Activated CD4-positive, alpha-beta T cell treated with anti-CD3 and anti-CD28 coated beads, Interleukin-2, Interleukin-6, amounts not matched to agents 100 ng/mL and 50 ng/mL, durations not matched to agents 16 hours and 8 hours (primary cell): ENCODE data around the gene KCNK1.
A peak's percentile ranks its signal among the peaks of the same experiment; 100 is the strongest.
"Not testable (repeated sequence)": the region's sequence is repeated elsewhere in the genome, so short reads cannot be mapped to it uniquely, and the experiment has no call there.

Experiments used
- DNase-seq: peaks from one replicate; pipeline ENCODE4 v3.0.0-alpha.2; 2020

KCNK1 gene

DNA sequence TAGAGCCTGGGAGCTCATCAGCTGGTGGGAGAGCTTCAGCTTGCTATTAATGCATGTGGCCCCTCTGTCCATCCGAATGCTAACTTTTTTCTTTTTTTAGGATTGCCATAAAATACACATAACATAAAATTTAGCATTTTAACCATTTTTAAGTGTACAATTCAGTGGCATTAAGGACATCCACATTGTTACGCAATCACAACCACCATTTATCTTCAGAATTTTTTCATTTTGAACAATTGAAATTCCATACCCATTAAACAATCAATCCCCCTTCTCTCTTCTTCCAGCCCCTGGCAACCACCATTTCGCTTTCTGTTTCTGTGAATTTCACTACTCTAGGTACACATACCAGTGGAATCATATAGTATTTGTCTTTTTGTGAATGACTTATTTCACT is 4.9 kb upstream of the KCNK1 start:
- no peak for DNase-seq

DNA sequence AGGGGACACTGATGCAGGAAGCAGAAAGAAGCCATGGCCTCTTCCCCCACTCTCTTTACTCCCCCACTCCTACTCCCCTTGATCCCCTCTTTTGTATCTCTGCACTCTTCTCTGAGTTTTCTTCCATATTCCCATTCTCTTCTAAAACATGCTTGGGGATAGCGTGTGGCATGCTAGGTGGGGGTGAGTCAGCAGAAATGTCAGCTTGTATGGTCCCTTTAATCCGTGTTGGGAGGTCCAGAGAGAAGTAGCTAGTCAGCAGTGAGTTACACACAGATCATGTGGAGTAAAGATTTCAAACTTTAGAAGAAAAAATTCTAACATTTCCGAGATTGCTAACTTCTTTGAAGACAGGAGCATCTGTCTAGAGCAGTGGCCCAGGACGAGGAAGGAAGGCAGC is 4.0 kb upstream of the KCNK1 start:
- no peak for DNase-seq

DNA sequence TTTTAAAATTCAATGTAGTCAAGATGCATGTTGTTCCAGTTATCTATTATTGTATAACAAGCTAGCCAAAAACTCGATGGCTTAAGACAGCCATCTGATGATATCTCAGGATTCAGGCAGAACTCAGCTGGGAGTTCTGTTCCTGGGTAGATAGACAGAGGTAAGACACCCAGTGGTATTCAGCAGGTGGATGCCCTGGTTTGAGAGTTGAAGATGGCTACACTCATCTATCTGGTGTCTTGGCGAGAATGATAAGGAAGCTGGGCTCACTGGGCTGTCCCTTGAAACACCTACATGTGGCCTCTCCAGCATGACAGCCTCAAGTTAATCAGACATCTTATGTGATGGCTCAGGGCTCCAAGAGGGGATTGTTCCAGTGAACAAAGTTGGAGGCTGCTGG is 3.3 kb upstream of the KCNK1 start:
- no peak for DNase-seq

DNA sequence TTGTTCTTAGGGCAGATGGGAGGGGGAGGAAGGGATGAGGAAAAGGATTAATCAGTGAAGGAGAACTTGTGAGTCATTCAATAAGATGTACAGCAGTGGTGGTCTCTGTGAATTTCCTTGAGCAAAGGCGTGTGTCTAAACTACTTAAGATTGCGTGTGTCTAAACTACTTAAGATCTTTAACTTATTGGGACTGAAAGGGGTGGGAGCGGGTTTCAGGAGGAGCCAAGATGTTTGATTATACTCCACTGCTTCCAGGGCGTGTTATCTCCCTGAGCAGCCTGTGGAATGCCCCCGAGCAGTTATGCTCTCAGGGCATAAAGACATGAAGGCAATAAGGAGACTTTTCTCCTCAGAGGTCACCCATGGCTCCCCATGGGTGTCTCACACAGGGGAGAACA is 2.5 kb upstream of the KCNK1 start:
- not testable (repeated sequence) for DNase-seq

DNA sequence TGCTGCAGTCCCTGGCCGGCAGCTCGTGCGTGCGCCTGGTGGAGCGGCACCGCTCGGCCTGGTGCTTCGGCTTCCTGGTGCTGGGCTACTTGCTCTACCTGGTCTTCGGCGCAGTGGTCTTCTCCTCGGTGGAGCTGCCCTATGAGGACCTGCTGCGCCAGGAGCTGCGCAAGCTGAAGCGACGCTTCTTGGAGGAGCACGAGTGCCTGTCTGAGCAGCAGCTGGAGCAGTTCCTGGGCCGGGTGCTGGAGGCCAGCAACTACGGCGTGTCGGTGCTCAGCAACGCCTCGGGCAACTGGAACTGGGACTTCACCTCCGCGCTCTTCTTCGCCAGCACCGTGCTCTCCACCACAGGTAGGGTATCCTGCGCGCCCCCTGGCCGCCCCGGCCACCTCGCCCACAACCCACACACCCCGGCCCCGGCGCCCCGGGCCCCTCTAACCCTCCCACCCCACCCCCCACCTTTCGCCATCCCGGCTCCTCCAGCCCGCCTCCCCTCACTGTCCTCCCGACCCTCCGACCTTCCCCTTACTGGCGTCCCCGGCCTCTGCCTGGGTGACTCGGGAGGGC is 352 bp downstream of the KCNK1 start:
- DNase-seq, result peak; percentile 37

DNA sequence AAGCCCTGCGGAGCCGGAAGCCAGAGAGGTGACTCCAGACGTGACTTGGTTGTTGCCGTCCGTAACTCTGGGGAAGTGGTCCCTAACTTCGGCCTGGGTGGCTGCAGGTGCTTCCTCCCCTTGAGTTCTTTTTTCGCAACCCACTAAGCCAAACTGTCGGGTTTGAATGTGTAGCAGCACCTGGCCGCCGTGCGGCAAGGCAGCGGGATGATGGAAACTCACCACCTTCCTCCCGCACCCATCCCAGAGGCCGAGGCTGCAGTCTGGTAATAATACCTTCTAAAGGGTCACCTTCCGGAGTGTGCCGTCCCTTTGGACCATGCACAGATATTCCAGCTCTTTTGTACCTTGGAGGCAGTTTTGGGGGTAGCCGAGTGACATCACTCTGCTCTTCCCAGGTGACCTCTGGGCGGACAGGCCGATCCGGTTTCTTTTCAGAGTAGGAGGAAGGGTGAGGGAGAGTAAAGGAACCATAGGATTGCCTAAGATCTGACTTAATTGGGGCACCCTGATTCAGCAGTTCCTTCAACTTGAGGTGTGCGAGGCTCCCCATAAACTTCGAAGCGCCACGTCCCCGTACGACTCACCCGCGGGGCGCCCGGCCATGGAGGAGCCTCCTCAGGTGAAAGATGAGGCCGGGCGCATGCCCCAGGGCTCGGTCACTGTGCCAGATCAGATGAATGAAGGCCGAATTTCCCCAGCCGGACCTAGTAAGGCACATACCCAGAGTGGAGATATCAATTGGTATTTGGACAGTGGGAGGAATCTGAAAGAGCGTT is 1.0 kb downstream of the KCNK1 start:
- DNase-seq, result peak; percentile 27

DNA sequence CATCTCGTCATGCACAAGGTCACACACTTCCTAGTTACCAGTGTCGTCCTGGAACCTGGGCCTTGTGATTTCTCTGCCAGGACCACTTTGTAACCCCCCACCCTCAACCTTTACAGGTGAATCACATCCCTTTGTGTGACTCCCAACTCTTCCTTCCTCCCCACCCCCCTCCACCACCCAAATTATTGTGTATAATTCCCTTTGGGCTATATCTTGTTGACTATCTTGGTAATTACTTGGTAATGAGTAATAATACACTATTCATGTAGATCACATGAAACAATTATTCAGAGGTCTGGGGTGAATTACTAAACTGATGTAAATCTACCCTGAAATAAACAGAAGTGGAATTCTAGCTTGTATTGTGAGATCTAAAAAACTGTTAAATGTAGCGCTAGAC is 1.7 kb downstream of the KCNK1 start:
- DNase-seq, result no peak

DNA sequence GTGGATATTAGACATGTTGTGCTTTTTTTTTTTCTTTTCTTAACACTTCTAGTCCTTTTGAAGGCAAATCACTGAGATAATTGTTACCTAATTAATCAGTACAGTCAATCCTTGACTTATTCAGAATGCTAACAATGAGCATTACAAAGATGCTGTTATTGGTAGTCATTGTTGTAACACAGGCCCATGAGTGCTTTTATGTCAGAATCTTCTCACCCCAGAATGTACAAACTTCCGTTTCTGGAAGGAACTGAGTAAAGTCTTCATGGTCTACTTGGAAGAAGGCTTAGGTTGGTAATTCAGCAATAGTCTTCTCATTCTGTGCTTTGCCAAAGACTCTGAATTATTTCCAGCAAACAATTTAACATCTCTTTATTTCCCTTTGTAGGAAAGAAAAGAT is 3.1 kb downstream of the KCNK1 start:
- DNase-seq, result no peak

DNA sequence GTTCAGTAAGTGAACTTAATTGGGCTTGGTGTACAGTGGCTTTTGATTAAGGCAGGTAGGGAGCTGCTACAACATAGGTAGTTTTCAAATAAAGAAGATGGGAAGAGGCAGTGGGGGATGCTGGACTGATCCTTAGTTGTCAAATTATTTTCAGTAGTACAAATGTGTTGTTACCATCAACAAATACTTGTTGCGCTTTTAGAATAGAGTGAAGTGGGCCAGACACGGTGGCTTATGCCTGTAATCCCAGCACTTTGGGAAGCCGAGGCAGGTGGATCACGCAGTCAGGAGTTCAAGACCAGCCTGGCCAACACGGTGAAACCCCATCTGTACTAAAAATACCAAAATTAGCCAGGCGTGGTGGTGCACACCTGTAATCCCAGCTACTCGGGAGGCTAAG is 5.5 kb downstream of the KCNK1 start:
- not testable (repeated sequence) for DNase-seq

DNA sequence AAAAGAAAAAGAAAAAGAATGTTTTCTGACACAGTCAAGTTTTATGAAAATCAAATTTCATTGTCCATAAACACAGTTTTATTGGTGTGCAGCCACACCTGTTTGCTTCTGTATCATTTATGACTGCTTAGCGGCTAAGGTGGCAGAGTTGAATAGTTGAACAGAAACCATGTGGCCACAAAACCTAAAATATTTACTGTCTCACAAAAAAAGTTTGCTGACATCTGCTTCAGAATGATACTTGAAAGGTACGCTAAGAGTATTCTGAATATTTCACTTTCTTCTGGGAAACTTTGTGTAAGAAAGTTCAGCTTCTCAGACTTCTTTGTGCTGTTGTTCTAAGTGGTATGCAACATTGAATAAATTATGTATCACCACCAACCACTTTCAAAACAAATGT is 6.2 kb downstream of the KCNK1 start:
- DNase-seq, result peak; percentile 16

DNA sequence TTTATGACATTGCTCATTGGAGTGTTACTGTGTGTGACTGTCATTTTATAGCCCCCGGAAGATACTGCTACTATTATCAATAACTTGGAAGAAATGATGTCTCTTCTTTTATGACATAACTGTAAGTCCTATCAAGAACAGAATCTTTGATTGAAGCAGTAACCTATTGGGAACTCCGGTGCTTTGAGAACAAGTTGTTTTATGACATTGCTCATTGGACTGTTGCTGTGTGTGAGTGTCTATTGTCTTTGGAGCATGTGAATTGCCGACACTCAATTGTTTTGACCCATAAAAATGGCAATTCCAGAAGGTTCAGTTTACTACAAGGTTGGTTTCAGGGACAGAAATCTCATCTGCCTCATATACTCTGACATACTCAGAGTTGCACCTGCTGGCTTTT is 8.0 kb downstream of the KCNK1 start:
- no peak for DNase-seq

DNA sequence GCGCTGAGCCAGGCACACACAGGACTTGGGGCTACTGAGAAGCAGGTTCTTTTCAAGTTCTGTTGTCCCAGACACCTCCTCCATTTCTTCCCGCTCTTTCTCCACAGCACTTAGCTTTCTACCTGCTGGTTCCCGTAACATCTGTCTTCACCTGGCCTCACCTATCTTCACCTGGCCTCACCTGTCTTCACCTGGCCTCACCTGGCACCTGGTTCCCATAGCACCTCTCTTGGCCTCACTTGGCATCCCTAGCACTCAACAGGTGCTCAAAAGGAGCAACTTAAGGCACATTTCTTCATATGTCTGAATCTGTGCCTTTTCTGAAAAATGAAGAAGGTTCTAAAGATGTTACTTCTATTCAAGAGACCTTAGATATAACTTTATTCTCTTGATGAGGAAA is 10.4 kb downstream of the KCNK1 start:
- DNase-seq, result no peak

DNA sequence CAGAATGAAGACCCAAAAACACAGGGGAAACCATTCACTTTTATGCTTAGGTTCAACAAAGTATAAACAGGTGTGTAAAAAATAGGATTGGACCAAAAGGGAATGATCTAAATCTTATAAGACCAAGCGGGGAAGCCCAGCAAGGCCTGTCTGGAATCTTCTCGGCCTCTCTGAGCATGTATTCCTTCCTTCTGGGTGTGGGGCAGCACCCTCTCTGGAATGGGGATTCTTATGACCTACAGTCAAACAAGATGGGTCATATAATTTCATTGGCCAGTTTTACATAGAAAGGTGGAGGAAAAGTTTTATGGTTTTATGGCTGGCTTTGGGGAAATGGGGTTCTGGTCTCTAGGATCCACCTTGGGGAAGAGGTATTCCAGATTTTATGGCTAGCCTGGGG is 11.2 kb downstream of the KCNK1 start:
- DNase-seq, result no peak

DNA sequence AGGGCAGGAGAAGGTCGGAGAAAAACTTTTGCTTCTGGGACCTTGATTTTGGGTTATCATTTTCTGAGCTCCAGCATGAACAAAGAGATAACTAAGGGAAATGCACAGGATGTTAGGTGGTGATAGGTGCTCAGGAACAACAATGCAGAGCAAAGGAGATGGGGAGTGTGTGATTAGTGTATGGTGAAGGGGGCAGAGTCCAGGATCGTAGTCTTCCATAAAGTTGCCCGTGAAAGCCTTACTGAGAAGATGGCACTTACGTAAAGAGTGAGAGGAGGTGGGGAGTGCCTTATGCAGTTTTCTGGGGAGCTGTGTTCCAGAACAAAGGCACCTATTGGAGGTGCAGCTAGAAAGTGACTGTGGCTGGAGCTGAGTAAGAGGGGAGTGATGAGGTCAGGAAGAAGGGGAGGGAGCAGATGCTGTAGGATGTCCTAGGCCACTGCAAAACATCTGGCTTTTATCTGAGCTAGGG is 11.6 kb downstream of the KCNK1 start:
- no peak for DNase-seq

DNA sequence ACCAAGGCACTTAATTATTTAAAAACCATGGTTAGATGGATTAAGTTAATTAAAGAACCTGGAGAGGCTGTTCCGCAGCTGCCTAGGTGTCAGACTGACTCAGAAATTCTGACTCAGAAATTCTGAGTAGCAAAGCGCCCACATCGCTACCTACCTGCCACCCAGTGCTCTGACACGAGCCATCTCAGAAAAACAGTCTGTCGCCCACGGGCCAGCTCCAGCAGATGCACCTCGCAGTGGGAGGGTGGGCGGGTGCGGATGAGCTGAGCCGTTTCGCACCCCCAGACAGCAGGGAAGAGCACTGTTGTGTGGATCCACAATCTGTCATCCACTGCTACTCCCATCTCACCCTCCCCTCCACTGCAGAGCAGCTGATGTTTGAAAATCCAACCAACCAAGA is 13.5 kb downstream of the KCNK1 start:
- peak; percentile 50 for DNase-seq

DNA sequence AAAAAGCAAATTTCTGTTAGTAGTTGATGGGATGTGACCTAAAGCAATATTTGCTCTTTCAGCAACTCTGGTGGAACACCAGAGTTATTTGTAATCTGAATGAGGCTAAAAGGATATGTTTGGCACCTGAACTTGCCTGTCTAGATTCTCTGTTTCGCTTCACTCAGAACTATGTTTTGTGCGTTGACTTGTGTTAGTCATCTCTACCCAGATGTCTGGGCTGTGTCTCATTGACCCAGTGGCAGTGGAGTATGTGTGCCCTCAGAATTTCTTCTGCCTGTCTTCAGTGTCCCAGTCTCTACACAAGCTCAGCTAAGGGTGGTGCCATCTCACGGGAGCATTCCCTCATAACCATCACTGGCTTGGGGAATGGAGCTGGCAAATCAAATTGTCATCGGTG is 13.9 kb downstream of the KCNK1 start:
- peak; percentile 49 for DNase-seq

DNA sequence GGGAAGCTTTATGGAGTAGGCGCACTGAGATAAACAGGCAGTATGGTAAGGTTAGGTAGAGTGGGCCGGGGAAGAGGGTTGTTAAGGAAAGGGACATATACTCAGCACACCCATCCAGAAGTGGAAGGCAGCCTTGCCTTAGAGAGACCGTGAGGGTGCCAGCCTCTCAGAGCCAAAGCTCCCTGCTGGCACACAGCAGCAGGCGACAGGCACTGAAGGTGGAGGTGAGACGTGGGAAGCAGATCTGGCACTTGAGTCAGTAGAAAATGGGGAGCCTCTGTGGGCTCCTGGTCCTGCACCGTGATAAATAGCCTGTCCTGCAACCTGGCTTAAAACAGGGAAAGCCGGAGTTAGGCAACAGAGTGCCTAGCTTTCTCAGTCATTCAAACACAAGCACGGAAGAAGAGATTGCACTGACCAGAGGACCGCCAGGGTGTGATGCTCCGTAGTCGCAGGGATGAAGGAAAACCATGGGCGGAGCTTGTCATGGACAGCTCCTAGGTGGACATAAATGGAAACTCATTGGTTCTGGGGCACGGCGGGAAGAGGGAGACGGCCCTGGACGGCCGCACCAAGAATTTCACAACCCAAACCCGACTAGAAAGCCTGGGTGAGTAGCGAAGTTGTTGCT is 15.5 kb downstream of the KCNK1 start:
- DNase-seq, result no peak

DNA sequence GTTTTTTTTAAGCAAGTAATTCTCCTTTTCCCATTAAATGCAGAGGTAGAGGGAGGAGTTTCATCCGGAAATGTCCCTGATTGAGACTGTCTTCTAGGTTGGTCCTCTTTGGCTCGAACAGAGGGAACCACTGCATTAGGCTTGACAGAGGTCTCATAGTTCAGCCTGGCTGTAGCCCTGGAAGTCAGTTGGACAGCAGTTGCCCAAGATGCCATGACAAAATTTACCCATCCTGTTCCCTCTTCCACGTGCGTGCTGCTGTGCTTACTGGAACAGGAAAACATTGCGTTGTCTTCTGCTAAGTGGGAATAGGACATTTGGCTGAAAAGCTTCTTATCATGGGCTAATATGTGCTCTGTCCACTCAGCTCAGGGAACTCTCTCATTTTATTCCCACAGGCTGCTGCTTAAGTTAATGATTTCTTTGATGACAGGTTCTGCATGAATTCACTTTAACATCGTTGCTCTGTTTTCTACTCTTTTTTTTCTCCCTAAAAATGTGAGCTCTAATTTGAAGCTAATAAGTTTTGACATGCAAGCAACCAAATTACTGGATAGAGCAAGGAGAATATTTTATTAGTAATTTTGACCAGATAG is 18.0 kb downstream of the KCNK1 start:
- no peak for DNase-seq

DNA sequence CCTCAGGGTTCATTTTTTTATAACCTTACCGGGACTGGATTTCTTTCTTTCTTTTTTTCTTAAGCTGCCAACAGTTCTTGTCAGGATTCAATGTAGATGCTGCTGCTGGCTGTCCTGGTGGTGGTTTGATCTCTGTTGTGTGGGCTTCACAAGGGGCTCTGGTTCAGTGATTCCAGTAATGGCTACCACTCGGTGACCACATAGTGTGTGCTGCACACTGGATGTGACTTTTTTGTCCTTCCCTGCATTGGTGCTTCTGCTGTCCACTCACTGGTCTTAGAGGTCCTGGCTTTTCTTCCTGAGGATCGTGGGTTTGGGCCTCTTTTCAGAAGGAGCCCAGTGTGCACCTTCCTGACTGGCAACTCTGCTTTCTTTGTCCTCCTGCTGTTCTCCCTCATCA is 18.5 kb downstream of the KCNK1 start:
- DNase-seq, result no peak

DNA sequence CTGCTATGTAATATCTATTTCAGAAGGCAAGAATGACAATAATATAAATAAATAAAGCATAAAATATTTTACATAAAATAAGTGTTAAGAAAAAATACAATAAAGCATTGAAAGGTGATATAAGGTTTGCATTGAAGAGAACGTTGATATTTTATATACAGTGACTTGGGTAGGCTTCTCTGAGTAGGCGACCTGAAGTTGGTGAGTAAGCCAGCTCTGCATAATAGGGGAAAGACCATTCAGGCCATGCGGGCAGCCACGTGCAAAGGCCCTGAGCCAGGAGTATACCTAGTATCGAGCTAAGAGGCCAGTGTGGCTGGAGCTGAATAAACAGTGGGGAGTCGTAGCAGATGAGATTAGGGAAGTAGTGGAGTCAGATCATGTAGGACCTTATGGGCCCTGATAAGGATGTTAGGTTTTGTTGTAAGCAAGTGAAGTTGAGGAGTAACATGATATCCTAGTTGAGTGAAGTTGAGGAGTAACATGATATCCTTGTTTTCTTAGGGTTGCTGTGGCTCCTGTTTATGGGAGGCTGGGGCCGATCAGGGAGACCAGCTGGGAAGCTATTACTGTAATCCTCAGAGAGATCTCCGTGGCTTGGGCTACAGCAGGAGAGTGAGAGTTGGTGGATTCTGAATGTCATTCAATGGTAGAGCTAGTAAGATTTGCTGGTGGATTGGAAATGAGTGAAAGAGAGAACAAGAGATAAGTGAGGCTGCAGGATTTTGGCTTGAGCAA is 22.0 kb downstream of the KCNK1 start:
- no peak for DNase-seq

DNA sequence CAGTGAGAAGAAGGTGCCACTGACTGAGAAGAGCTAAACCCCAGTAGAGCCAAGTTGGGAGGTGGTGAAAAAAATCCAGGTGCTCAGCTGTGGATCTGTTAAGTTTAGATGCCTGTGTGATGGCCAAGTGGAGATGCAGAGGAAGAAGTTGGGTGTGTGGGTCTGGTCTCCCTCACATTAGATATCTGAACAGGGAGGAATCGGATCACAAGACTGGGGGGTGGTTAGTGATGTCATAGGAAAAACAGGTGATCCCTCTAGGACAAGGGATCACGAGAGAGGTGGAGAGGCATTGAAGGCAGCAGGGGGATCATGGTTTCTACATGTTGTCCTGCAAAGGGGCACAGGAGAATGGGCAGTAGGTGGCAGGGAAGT is 22.6 kb downstream of the KCNK1 start:
- no peak for DNase-seq

DNA sequence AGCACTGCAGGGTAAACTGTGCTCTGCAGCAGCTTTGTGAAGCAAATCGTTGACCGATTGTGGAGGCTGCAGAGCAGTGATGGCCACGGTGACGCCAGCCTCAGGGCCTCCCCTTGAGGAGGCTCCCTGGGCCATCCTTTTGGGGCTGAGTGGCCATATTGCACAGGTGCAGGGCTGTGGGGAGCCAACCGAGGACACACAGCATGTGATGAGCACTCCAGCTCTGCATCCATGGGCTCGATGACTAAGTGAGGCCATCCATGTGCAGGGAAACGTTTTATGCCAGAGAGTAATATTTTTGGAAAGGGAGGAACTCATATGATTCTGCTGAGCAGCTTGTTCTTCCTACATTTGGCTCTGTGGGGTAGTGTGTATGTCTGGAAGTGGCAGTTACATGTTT is 24.6 kb downstream of the KCNK1 start:
- no peak for DNase-seq

DNA sequence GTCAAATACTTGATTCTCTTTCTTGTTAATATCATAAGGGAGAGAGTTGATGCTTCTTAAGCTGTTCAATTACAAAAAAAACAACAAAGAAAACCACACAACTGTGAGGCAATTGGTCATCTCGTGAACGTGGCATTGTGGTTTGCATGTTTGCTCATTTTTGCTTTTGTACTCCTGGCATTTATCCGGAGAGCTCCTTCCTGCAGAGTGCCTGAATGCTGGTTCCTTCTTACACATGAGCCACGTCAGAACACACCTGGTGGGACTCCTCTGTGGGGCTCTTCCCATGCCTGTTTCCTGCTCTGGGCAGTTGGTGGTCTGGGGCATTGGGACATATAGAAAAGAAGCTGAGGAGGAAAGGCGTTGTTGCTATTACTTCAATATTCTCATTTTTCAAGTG is 25.7 kb downstream of the KCNK1 start:
- DNase-seq, result peak; percentile 52
